ENCODE measurements around the gene TJP1.

DNA sequence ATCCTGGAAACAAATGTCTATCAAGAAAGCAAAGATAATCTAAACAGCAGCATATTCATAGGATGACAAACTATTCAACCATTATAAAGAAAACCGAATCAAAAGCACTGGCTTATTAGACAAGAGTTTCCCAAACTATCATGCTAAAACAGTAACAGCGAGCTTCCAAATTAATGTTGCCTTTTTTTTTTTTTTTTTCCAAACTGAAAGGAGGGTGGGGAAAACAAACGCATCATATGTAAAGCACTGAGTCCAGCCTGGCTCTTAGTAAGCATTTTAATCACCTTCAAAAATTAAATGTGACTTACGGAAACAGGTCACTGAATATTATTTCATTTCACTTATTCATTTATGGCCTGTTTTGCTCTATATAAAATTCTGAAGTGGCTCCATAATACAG lies 2.3 kb downstream of the TJP1 start:
- no peak for TF ChIP-seq EZH2phosphoT487 (IDR thresholded peaks at IDR 0.05; ENCODE audit: insufficient read depth, low read depth)
- no peak for TF ChIP-seq EZH2 (IDR thresholded peaks at IDR 0.05; ENCODE audit: insufficient read depth, poor library complexity, severe bottlenecking)

All from GM23248 (cell line).